MCF 10A (cell line): ENCODE results near the gene NDC80. TPM values are rescaled to one million over a fixed set of nuclear protein-coding genes. Genes with fewer than 3 reads are reported as not detected.

Source experiments
- BruUV-seq: library from RNA; stranded (reverse); fragments of 400-500 nt; replicated peaks from 2 replicates; lab custom pipeline; 2021; lab: Mats Ljungman, UMichigan
- CTCF ChIA-PET: fragments of 300-600 bp; sonication (Branson Sonifier 250); formaldehyde crosslinking; extraction: SDS; loops from one replicate; lab custom pipeline; 2021; ENCODE audit warnings: antibody characterized with exemption, inconsistent platforms; lab: Yijun Ruan, JAX
- POLR2A ChIA-PET: fragments of 300-600, 350-650 bp; sonication (Branson Sonifier 250); formaldehyde crosslinking; extraction: SDS; loops from one replicate; lab custom pipeline; 2020; ENCODE audit warnings: antibody characterized with exemption, inconsistent platforms; lab: Yijun Ruan, JAX
- DNase-seq: peaks from one replicate; pipeline ENCODE4 v3.0.0-alpha.2; 2018; ENCODE audit not compliant: unreplicated experiment
- H3K27ac Mint-ChIP-seq: one replicate; pipeline ENCODE4 v1.8.0; 2022; ENCODE audit warnings: mild to moderate bottlenecking, low read depth, mixed read lengths; ENCODE audit not compliant: unreplicated experiment
- H3K27me3 Mint-ChIP-seq: one replicate; pipeline ENCODE4 v1.8.0; 2022; ENCODE audit warnings: mixed read lengths; ENCODE audit not compliant: insufficient read depth, unreplicated experiment
- H3K36me3 Mint-ChIP-seq: one replicate; pipeline ENCODE4 v1.8.0; 2022; ENCODE audit warnings: mild to moderate bottlenecking, moderate library complexity, mixed read lengths; ENCODE audit not compliant: insufficient read depth, unreplicated experiment
- H3K4me1 Mint-ChIP-seq: one replicate; pipeline ENCODE4 v1.8.0; 2022; ENCODE audit warnings: mixed read lengths; ENCODE audit not compliant: insufficient read depth, unreplicated experiment
- H3K4me3 Mint-ChIP-seq: one replicate; pipeline ENCODE4 v1.8.0; 2022; ENCODE audit warnings: mild to moderate bottlenecking, moderate library complexity, mixed read lengths; ENCODE audit not compliant: unreplicated experiment
- H3K9me3 Mint-ChIP-seq: one replicate; pipeline ENCODE4 v1.8.0; 2022; ENCODE audit warnings: mixed read lengths; ENCODE audit not compliant: unreplicated experiment
- CTCF ChIP-seq: fragments of 200-600 bp; IDR thresholded peaks from one replicate; pipeline ENCODE4 v1.8.0; 2022; ENCODE audit warnings: antibody characterized with exemption, mild to moderate bottlenecking; ENCODE audit not compliant: unreplicated experiment
- intact Hi-C: fragments of 100-400 bp; cut with micrococcal nuclease; formaldehyde crosslinking; loops from 2 replicates; pipeline ENCODE4 v1.14.1; 2022
- total RNA-seq: library from RNA; stranded (reverse); gene quantifications from 2 replicates; pipeline ENCODE4 v1.2.3, GENCODE V29; 2022

The NDC80 gene
- total RNA-seq, 1 experiment from 2014 or later: 29.6 TPM

GRCh38 chr18:2545155-2545554, 26.2 kb upstream of the NDC80 start:
- intact Hi-C loops: loop anchor here (10.0 kb wide), 2 partner anchors 790 to 880 kb away; no protein-coding TSS in a partner anchor
- ChIA-PET CTCF (interaction anchor here (1.3 kb wide), 1 partner anchor 881 kb away, joined by 4 read pairs; no protein-coding TSS in a partner anchor), POLR2A (no interaction called here)
- TF ChIP-seq CTCF: no peak
- H3K27me3 Mint-ChIP-seq: no peaks in the 10 kb centered on the region
- no TSS peak for BruUV-seq
- H3K9me3 Mint-ChIP-seq: no peaks in the 10 kb centered on the region
- no peak overlapping the region for H3K4me3 Mint-ChIP-seq
- no peaks in the 10 kb centered on the region for H3K4me1 Mint-ChIP-seq
- DNase-seq: no peak
- peaks cover 10% of the 10 kb centered on the region for H3K36me3 Mint-ChIP-seq
- H3K27ac Mint-ChIP-seq: no peak overlapping the region

- Mint-ChIP-seq H3K36me3 (peaks cover 18% of the 10 kb centered on the region), H3K9me3 (no peaks in the 10 kb centered on the region), H3K4me1 (no peaks in the 10 kb centered on the region), H3K4me3 (no peak overlapping the region), H3K27me3 (no peaks in the 10 kb centered on the region), H3K27ac (peak overlapping the region; percentile 23)
- CTCF ChIA-PET: interaction anchor here (0.5 to 3.8 kb wide), 37 partner anchors 8 to 1883 kb away, joined by 3 to 31 read pairs (median 4); no protein-coding TSS in a partner anchor
- DNase-seq: peak; percentile 55
- POLR2A ChIA-PET: interaction anchor here (0.6 kb wide), 1 partner anchor 324 kb away, joined by 4 read pairs; no protein-coding TSS in a partner anchor
- BruUV-seq: no TSS peak
- intact Hi-C loops: loop anchor here (2.0 to 10.0 kb wide), 4 partner anchors 793 to 1683 kb away; no protein-coding TSS in a partner anchor
- TF ChIP-seq CTCF: peak; percentile 58
These were observed 23.8 kb upstream of the NDC80 start for GRCh38 chr18:2547477-2548087.

- intact Hi-C loops: loop anchor here (2.0 to 10.0 kb wide), 3 partner anchors 795 to 1685 kb away; no protein-coding TSS in a partner anchor
- no peaks in the 10 kb centered on the region for H3K27me3 Mint-ChIP-seq
- H3K9me3 Mint-ChIP-seq: no peaks in the 10 kb centered on the region
- no peak overlapping the region for H3K4me3 Mint-ChIP-seq
- POLR2A ChIA-PET: interaction anchor here (0.6 to 0.7 kb wide), 2 partner anchors 10 to 105 kb away, joined by 3 to 5 read pairs; no protein-coding TSS in a partner anchor
- H3K27ac Mint-ChIP-seq: no peak overlapping the region
- H3K4me1 Mint-ChIP-seq: no peaks in the 10 kb centered on the region
- CTCF ChIA-PET: interaction anchor here (0.6 to 3.8 kb wide), 5 partner anchors 208 to 1685 kb away, joined by 3 to 31 read pairs (median 5); no protein-coding TSS in a partner anchor
- DNase-seq: no peak
- TF ChIP-seq CTCF: no peak
- H3K36me3 Mint-ChIP-seq: peaks cover 29% of the 10 kb centered on the region
- no TSS peak for BruUV-seq
These were observed 21.9 kb upstream of the NDC80 start for GRCh38 chr18:2549462-2549861.

- POLR2A ChIA-PET: no interaction called here
These were observed 19.9 kb upstream of the NDC80 start for GRCh38 chr18:2551425-2551824.

More at GRCh38 chr18:2551425-2551824, 19.9 kb upstream of the NDC80 start:
- CTCF ChIA-PET: interaction anchor here (1.3 kb wide), 1 partner anchor 9 kb away, joined by 3 read pairs; no protein-coding TSS in a partner anchor
- no peak for DNase-seq
- no peak for TF ChIP-seq CTCF
- Mint-ChIP-seq H3K4me3 (no peak overlapping the region), H3K27me3 (no peaks in the 10 kb centered on the region), H3K4me1 (no peaks in the 10 kb centered on the region), H3K9me3 (no peaks in the 10 kb centered on the region), H3K36me3 (peaks cover 33% of the 10 kb centered on the region), H3K27ac (no peak overlapping the region)
- BruUV-seq: no TSS peak
- intact Hi-C loops: no loop called here
